ENCODE data around the gene KATNB1.
A peak's percentile ranks its signal among the peaks of the same experiment; 100 is the strongest.

The KATNB1 gene

GRCh38 chr16:57747091-57747490 is 11.5 kb downstream of the KATNB1 start:
- DNase-seq = no peak

DNA sequence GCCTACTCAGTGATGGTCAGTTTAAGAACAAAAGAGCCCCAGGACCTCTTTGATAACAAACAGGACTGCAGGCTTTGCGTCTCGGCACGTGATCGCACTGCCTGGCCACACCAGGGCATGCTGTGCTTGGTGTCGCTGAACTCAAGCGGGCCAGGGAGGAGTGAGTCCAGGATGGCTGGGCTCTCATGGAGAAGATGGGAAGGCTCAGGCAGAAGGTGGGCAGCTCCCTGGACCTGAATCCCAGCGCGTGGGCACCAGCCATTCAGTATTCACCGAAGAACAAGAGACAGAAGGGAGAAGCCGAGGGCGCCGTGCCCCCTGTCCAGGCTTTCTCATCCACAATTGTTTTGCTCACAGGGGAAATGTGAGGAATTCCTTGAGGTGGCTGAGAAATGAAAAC is 11.9 kb downstream of the KATNB1 start:
- DNase-seq = no peak

DNA sequence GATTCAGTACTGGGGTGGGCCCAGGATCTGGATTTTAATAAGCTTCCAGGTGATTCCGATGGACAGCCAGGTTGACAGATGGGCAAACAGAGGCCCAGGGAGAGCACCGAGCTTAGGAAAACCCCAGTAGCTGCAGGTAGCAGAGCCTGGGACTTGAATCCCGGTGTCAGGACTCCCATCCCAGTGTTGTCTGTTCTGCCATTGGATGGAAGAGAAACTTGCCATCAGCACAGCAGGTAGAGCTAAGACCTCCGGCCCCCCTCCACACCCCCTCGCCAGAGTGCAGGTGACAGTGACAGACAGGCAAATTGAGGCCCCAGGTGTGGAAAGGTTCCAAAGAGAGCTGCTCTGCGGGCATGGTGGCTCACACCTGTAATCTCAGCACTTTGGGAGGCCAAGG is 12.4 kb downstream of the KATNB1 start:
- DNase-seq = no peak

DNA sequence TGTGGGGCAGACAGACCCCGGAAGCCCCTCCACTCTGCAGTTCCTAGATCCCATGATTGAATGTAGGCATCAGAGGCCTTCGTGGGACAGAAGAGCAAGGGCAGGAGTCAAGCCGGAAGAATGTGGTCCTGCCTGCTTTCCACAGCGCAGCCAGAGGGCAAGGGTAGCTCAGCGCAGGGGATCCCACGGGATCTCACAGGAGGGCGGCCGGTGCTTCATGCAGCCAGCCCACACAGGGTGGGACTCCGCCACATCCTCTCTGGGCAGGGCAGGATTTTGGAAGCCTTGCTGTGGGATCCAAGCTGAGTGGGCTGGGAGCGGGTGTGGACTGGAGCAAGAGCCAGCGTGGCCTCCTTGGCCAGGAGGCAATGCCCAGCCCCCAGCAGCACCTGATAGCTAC is 13.0 kb downstream of the KATNB1 start:
- no peak for DNase-seq

DNA sequence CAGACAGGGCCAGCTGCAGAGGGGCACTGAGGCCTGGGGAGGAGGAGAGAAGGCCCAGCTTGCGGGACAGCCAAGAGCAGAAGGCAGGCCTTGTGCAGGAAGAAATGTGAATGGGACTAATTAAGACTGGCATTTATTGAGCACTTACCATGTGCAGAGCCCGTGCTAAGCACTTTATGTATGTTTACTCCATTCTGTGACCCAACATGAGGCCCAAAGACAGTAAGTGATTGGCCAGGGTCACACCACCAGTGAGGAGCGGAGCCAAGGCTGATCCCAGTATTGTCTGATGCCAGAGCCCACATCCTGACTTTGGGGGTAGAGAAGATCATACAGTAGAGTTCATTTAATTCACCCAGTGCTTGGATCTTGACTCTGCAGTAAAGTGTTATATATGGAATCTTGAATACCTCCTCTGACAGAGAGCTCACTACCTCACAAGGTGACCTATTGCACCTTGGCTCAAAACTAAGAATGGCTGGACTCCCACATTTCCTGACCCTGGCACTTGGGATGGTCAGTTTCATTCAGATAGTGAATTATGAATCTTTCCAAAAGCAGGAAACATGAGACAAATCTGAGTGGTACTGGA is 13.6 kb downstream of the KATNB1 start:
- no peak for DNase-seq

DNA sequence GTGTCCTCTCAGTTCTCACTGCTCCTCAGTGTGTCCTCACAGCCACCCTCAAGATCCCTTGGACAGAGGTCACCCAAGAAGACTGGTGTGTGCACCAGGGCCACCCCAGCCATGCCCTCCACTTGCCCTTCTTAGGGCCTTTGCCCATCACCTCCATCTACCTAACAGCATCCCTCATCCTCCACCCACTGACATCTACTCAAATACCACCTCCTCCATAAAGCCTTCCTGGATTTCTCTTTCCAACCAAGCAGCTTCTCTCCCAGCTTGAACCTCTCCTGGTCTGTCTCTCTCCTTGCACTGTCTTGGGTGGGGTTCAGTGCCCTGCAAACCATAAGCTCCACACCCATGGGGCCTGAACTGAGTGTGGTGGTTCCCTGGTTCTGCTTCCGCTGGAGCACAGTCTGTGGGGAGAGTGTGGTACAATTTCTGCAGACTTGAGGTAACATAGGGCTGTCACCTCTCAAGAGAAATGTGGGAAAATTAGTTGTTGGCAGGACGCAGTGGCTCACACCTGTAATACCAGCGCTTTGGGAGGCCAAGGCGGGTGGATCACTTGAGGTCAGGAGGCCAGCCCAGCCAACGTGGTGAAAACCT is 14.4 kb downstream of the KATNB1 start:
- no peak for DNase-seq

- DNase-seq = no peak
These were observed 15.4 kb downstream of the KATNB1 start for GRCh38 chr16:57750796-57751538.

DNA sequence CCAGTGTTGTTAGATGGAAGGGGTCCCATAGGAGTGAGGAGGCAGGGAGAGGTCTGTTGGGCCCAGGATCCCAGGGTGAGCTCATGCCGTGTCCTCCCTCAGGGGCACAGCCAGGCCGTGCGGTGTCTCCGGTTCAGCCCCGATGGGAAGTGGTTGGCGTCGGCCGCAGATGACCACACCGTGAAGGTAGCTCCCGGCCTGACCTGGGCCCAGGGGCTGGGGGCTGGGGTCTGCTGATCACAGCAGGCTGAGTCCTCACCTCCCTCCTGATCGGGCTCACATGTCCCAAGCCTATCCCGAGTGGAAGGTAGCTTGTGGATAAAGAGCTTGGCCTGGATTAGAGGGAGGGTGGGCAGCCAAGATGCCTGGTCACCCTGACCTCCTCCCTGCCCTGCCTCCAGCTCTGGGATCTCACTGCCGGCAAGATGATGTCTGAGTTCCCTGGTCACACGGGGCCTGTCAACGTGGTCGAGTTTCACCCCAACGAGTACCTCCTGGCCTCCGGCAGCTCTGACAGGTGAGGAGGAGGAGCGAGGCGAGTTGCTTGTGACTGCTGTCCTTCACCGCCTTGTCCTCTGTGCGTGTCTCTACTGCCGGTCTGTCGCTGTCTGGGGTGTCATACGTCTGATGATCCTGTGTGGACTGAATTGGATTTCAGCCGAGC is 16.1 kb downstream of the KATNB1 start:
- DNase-seq = no peak

GRCh38 chr16:57752203-57752580 is 16.6 kb downstream of the KATNB1 start:
- DNase-seq = no peak

GRCh38 chr16:57752581-57753447 is 17.2 kb downstream of the KATNB1 start:
- DNase-seq = no peak

GRCh38 chr16:57753448-57754353 is 18.1 kb downstream of the KATNB1 start:
- no peak for DNase-seq

- DNase-seq = no peak
These were observed 18.9 kb downstream of the KATNB1 start for GRCh38 chr16:57754354-57755060.

GRCh38 chr16:57755061-57755684 is 19.6 kb downstream of the KATNB1 start:
- DNase-seq = no peak

GRCh38 chr16:57755726-57756423 is 20.3 kb downstream of the KATNB1 start:
- no peak for DNase-seq

DNA sequence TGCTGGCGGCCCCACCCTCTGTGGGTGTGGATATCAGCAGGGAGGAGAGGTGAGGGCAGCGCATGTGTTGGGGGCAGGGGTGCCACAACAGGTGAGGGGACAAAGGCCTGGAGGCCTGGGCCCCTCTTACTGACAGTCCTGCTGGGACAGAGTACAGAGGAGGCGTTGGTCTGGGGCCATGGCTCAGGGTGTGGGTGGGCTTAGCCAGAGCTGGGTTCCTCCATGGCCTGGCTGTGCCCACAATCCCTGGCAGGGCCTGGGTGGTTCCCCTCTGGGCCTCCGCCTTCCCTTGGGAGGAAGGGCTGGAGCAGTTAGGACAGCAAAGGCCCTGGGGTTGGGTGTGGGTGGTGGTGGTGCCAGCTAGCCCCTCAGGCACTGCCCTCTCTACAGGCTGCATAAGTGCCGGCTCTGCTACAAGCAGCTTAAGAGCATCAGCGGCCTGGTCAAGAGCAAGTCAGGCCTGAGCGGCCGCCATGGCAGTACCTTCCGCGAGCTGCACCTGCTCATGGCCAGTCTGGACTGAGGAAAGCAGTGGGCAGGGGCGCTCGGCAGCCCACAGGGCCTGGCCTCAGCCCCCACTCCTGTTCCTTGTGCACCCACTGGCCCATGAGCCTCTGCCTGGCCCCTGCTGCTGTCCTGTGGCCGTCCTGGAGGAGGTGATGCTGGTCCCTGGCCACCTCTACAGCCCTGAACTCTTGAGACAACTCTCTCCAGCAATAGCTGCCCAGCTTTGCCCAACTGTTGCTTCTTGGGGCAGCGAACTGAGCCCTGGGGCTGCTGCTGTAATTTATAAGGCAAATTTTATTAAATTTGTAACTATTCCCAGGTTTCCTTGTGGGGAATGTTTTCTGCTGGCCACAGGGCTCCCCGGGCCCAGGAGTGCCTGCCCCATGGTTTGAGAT is 21.1 kb downstream of the KATNB1 start:
- DNase-seq = no peak

- peak; percentile 43 for DNase-seq
These were observed 21.8 kb downstream of the KATNB1 start for GRCh38 chr16:57757326-57757786.

DNA sequence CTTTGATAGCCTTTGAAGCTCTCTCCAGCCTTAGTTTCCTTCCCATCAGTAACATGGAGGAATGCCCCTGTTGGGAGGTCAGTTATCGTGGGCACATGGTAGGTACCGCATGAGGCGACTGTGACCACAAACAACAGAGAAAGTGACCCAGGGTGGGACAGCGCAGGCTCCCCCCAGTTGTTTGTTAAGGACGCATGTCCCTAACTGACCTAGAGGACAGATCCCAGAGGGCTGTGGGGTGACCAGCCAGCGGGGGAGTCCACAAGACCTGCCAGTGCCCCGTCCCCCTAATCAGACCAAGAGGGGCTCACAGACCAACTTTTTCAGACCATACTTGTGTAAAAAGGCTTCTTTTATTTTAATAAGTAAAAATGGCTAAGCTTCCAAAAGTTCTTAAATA is 22.3 kb downstream of the KATNB1 start:
- no peak for DNase-seq

DNA sequence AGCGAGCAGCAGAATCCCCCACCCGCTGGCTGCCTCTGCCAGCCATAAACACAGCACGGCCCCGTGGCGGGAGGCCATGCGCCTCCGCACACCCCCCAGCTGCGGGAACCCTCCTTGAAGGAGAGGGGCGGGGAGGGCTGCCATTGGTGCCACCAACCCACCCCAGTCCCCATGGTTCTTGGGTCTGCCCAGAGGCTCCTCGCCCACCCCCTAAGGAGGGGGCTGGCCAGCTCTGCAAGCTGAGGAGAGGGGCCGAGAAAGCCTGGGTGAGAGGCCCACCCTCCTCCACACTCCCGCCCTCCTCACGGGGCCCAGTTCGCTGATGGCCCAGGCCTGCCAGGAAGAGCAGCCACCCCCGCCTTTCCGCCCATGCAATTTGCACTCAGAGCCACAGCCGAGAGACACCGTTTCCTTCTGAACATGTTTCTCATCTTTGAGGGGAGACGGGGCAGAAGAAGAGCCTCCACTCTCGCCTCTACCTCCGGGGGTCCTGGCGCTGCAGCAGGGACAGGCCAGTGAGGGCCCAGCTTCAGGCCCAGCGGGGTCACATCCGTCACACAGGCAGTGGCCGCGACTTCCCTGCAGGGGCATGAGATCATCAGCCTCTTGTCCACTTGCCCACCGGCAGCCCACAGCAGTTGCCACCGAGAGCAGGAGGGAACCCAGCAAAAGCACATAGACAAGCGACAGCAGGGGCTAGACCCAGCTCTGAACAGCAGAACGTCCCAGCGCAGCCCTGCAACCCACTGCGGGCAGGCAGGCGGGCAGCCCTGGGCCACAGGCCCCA is 23.0 kb downstream of the KATNB1 start:
- DNase-seq = no peak

Data from NCI-H146 (cell line).